Keratinocyte (primary cell): ENCODE measurements around the gene BAIAP2.

Experiments
- EZH2 ChIP-seq: IDR thresholded peaks from one replicate; pipeline ENCODE4 v1.6.1; 2012; ENCODE audit warnings: inconsistent platforms, mild to moderate bottlenecking, low read length, moderate library complexity
- TF ChIP-seq, protein P1 (sequence below), 3 experiments: IDR thresholded peaks in 1 of 3; conservative IDR thresholded peaks in 1 of 3; optimal IDR thresholded peaks in 1 of 3; 2 replicates in 2 of 3; 3 replicates in 1 of 3; pipeline versions ENCODE3 to v1.5.1; 2011; ENCODE audit warnings: low read length in 3 of 3, mild to moderate bottlenecking in 3 of 3, moderate library complexity in 2 of 3, control low read depth in 1 of 3, inconsistent platforms in 1 of 3; ENCODE audit not compliant: insufficient read depth in 2 of 3; ENCODE audit errors: extremely low read depth in 1 of 3

DNA sequence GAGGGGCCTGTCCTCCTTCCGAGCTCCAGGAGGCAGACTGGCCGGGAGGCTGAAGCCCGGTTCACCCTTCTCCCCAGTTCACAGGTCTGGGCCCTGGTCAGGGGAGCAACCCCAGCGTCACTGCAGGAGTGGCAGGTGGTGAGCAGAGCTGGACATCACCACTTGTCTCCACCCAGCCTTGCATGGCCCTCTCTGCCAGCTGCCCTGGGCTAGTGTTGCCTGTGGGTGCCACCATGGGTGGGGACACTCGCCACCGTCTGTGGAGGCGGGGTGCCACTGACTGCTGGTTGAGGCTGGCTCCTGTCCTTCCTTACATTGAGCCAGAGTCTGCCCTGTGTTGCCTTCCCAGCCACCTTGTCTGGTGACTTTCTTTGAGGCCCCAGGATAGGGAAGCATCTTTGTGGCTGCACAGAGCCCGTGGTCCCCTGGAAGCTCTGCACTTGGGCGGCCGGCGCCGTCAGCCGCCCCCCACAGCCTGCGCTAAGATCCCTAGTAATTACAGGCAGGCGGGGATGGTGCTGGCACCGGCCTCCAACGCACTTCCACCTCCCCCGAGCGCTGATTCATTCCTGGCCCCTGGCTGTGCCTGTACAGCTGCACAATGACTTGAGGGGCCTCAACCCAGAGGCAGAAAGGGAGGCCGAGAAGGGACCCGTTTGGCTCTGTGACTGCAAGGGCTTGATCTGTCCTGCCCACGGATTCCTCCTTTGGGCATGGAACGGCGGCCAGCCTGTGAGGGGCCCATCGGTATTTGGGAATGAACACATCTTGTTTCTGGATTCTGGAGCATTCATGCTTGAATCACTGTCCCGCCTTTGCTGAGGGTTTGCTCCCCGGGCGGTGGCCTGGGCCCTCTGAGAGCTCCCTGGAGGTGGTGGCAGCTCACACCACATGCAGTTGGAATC, 5.2 kb downstream of the BAIAP2 start:
- TF ChIP-seq, protein P1, sequence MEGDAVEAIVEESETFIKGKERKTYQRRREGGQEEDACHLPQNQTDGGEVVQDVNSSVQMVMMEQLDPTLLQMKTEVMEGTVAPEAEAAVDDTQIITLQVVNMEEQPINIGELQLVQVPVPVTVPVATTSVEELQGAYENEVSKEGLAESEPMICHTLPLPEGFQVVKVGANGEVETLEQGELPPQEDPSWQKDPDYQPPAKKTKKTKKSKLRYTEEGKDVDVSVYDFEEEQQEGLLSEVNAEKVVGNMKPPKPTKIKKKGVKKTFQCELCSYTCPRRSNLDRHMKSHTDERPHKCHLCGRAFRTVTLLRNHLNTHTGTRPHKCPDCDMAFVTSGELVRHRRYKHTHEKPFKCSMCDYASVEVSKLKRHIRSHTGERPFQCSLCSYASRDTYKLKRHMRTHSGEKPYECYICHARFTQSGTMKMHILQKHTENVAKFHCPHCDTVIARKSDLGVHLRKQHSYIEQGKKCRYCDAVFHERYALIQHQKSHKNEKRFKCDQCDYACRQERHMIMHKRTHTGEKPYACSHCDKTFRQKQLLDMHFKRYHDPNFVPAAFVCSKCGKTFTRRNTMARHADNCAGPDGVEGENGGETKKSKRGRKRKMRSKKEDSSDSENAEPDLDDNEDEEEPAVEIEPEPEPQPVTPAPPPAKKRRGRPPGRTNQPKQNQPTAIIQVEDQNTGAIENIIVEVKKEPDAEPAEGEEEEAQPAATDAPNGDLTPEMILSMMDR (optimal IDR thresholded peaks at IDR 0.05 in 1 of 3, IDR thresholded peaks at IDR 0.05 in 1 of 3, conservative IDR thresholded peaks at IDR 0.05 in 1 of 3; ENCODE audit: extremely low read depth in 1 of 3, insufficient read depth in 2 of 3, low read length in 3 of 3) = no peak
- no peak for TF ChIP-seq EZH2
